K562 (cell line): Measurements from ENCODE around the gene GART. TPM values are rescaled to one million over a fixed set of nuclear protein-coding genes. Genes with fewer than 3 reads are reported as not detected.

Experiments used
- CBFA2T3 ChIP-seq: fragments of 450-650 bp; IDR thresholded peaks from 2 replicates; pipeline ENCODE4 v1.6.1; 2017
- ETV5 ChIP-seq: sonication (generic); formaldehyde crosslinking; IDR thresholded peaks from 2 replicates; pipeline ENCODE4 v1.4.0; 2020; ENCODE audit warnings: low read depth, mild to moderate bottlenecking, missing genetic modification reagents
- GTF3C2 ChIP-seq: IDR thresholded peaks from 3 replicates; pipeline ENCODE4 v1.6.1; 2011; ENCODE audit warnings: borderline replicate concordance, mild to moderate bottlenecking, moderate library complexity; ENCODE audit not compliant: insufficient read length; ENCODE audit errors: extremely low read depth
- MTF1 ChIP-seq: fragments of 250-450 bp; sonication (Bioruptor Pico); IDR thresholded peaks from 2 replicates; pipeline ENCODE4 v1.9.0; 2021; ENCODE audit warnings: moderate library complexity, mild to moderate bottlenecking, inconsistent platforms, borderline replicate concordance
- PPARD ChIP-seq: fragments of 250-450 bp; sonication (Bioruptor Pico); IDR thresholded peaks from 2 replicates; pipeline ENCODE4 v1.8.0; 2022; ENCODE audit warnings: inconsistent platforms, mild to moderate bottlenecking, moderate library complexity
- RREB1 ChIP-seq: fragments of 250-450 bp; sonication (Bioruptor Pico); IDR thresholded peaks from 2 replicates; pipeline ENCODE4 v1.4.0; 2020
- SMARCA5 ChIP-seq: fragments of 450-650 bp; IDR thresholded peaks from 2 replicates; pipeline ENCODE4 v1.6.1; 2016
- SRSF3 ChIP-seq: fragments of 200-400 bp; formaldehyde crosslinking; IDR thresholded peaks from 2 replicates; pipeline ENCODE4 v1.6.1; 2016; ENCODE audit warnings: mild to moderate bottlenecking, low read length, moderate library complexity; ENCODE audit not compliant: insufficient read depth
- ZNF134 ChIP-seq: fragments of 250-450 bp; sonication (Bioruptor Pico); conservative IDR thresholded peaks from 2 replicates; pipeline ENCODE4 v1.4.0; 2020
- ZNF24 ChIP-seq: fragments of 450-650 bp; IDR thresholded peaks from 2 replicates; pipeline ENCODE4 v1.6.1; 2016
- polyA plus RNA-seq, 8 experiments: library from polyadenylated mRNA; depleted of rRNA in 4 of 8; stranded (reverse) in 5 of 8; unstranded in 3 of 8; fragments of >200 nt; fragmentation: Nextera tagmentation in 2 of 8; fragmentation: Illumina TruSeq in 1 of 8; extraction: Ambion mirVana in 2 of 8; extraction: Trizol in 1 of 8; gene quantifications; 2 replicates each; pipeline versions ENCODE4 v1.2.1 to v1.2.3, GENCODE V29; 2011 to 2014; ENCODE audit warnings: inconsistent platforms in 1 of 8, missing spikeins in 1 of 8
- total RNA-seq, 7 experiments: library from RNA; depleted of rRNA in 6 of 7; stranded (reverse); fragments of >200 nt in 6 of 7; fragmentation: Illumina TruSeq in 2 of 7; extraction: Trizol in 2 of 7; gene quantifications; 2 replicates each; pipeline versions ENCODE4 v1.2.1 to v1.2.3, GENCODE V29; 2011 to 2021; ENCODE audit warnings: low replicate concordance in 1 of 7

GART gene
- total and polyA plus RNA-seq, 9 of the 15 experiments (the other 6 are each of a cell fraction or from before 2014, with no cell fraction given) = 141 to 429 (median 349) TPM

GRCh38 chr21:33539616-33540015 lies 2.3 kb downstream of the GART start (continued):
- TF ChIP-seq RREB1 = no peak
- no peak for TF ChIP-seq MTF1 (CRISPR knock-in tag)
- no peak for TF ChIP-seq ETV5 (CRISPR knock-in tag)
- no peak for TF ChIP-seq GTF3C2
- no peak for TF ChIP-seq ZNF24
- no peak for TF ChIP-seq PPARD (CRISPR knock-in tag)
- no peak for TF ChIP-seq ZNF134 (CRISPR knock-in tag)
- no peak for TF ChIP-seq CBFA2T3
- no peak for TF ChIP-seq SRSF3
- TF ChIP-seq SMARCA5 = no peak
